ENCODE results near the gene FDPS. TPM values are rescaled to one million over a fixed set of nuclear protein-coding genes. Genes with fewer than 3 reads are reported as not detected.

Gene FDPS
- 100 to 1,000 TPM in 1 of 5 donors, 10 to 100 TPM in 4; 66.7 to 100 (median 93.0) TPM for total RNA-seq
- total RNA-seq (2013) = 81.6 TPM
- 32.0 to 185 (median 56.0) reads per million in 29 experiments for total RNA-seq

GRCh38 chr1:155308493-155309422 is at the start of gene FDPS:
Gene FDPS (plus strand): TSS chr1:155308866. CDS start chr1:155309790, 924 bp downstream.
- Mint-ChIP-seq H3K27me3 (no peaks in the 10 kb centered on the region), H3K27ac (peak within 1 kb of the TSS; percentile 92 to 93), H3K36me3 (peaks cover 17% of the 10 kb centered on the region), H3K4me3 (peak within 1 kb of the TSS; percentile 90 to 95 (median 92)), H3K4me1 (peaks cover 30 to 32% (median 31%) of the 10 kb centered on the region in 3 donors), H3K9me3 (no peaks in the 10 kb centered on the region)
- Histone ChIP-seq H3K4me3 (ENCODE audit: control insufficient read depth in 1 of 2, extremely low read depth in 1 of 2, low read length in 1 of 2) (peak within 1 kb of the TSS; percentile 89), H3K4me1 (ENCODE audit: control insufficient read depth in 1 of 2, extremely low read depth in 1 of 2, insufficient read depth in 2 of 2, low read length in 2 of 2) (peaks cover 5 to 30% of the 10 kb centered on the region in 2 experiments), H3K36me3 (ENCODE audit: control insufficient read depth in 2 of 2, extremely low read depth in 1 of 2, insufficient read depth in 1 of 2, low read length in 1 of 2) (peaks cover 0 to 15% of the 10 kb centered on the region in 2 donors), H3K9me3 (no peaks in the 10 kb centered on the region), H3K27me3 (replicated peaks in 1 of 2; ENCODE audit: control insufficient read depth in 2 of 2, extremely low read depth in 1 of 2, insufficient read depth in 2 of 2, low read length in 1 of 2) (no peaks in the 10 kb centered on the region), H3K27ac (ENCODE audit: low read length) (peak within 1 kb of the TSS; percentile 98)
- ChIA-PET POLR2A (interaction anchor here (0.5 to 1.4 kb wide), 6 partner anchors 15 to 1054 kb away, joined by 3 to 10 read pairs (median 5); partner anchors contain the start of gene CLK2 (in 1 of the 2)), CTCF (interaction anchor here in 1 of 2 donors (0.6 to 1.3 kb wide), 6 partner anchors 15 to 181 kb away, joined by 3 to 7 read pairs (median 4); partner anchors contain the start of gene CLK2)
- WGBS (ENCODE audit: insufficient coverage) = under 1% methylated on average over 41 of the region's 51 CpGs
- DNase-seq = peak; percentile 87 to 99 (median 97)
- peak; percentile 98 to 100 (median 99) for ATAC-seq (replicated peaks in 1 of 4)

- Mint-ChIP-seq H3K4me1 (peaks cover 50 to 56% (median 51%) of the 10 kb centered on the region in 3 donors), H3K36me3 (peaks cover 36% of the 10 kb centered on the region), H3K9me3 (no peaks in the 10 kb centered on the region), H3K27me3 (no peaks in the 10 kb centered on the region), H3K4me3 (peak overlapping the region; percentile 98 to 100 (median 99)), H3K27ac (peak overlapping the region; percentile 63 to 98)
- H3K9me3 ChIP-seq = no peaks in the 10 kb centered on the region
- no peak overlapping the region for H3K4me3 ChIP-seq (ENCODE audit: control insufficient read depth in 1 of 2, extremely low read depth in 1 of 2, low read length in 1 of 2)
- ChIA-PET CTCF (interaction anchor here (1.8 to 3.4 kb wide), 2 partner anchors 10 kb away, joined by 10 to 22 read pairs; no protein-coding TSS in a partner anchor), POLR2A (interaction anchor here in 1 of 2 donors (0.7 kb wide), 1 partner anchor 430 kb away, joined by 5 read pairs; no protein-coding TSS in a partner anchor)
- no peak for DNase-seq
- 97% methylated on average over 3 of the region's 5 CpGs for WGBS (ENCODE audit: insufficient coverage)
- no peak for ATAC-seq (replicated peaks in 1 of 4)
- H3K4me1 ChIP-seq (ENCODE audit: control insufficient read depth in 1 of 2, extremely low read depth in 1 of 2, insufficient read depth in 2 of 2, low read length in 2 of 2) = peaks cover 12 to 39% of the 10 kb centered on the region in 2 experiments
- peaks cover 0 to 50% of the 10 kb centered on the region in 2 donors for H3K36me3 ChIP-seq (ENCODE audit: control insufficient read depth in 2 of 2, extremely low read depth in 1 of 2, insufficient read depth in 1 of 2, low read length in 1 of 2)
- H3K27me3 ChIP-seq (replicated peaks in 1 of 2; ENCODE audit: control insufficient read depth in 2 of 2, extremely low read depth in 1 of 2, insufficient read depth in 2 of 2, low read length in 1 of 2) = no peaks in the 10 kb centered on the region
- no peak overlapping the region for H3K27ac ChIP-seq (ENCODE audit: low read length)
Measured at GRCh38 chr1:155260276-155260675, 48.4 kb upstream of the FDPS start.

- 0% methylated on average over 9 of the region's 9 CpGs for WGBS (ENCODE audit: insufficient coverage)
- Histone ChIP-seq H3K4me3 (ENCODE audit: control insufficient read depth in 1 of 2, extremely low read depth in 1 of 2, low read length in 1 of 2) (peak overlapping the region; percentile 98 to 99), H3K27ac (ENCODE audit: low read length) (peak overlapping the region; percentile 70), H3K9me3 (no peaks in the 10 kb centered on the region), H3K36me3 (ENCODE audit: control insufficient read depth in 2 of 2, extremely low read depth in 1 of 2, insufficient read depth in 1 of 2, low read length in 1 of 2) (peaks cover 0 to 60% of the 10 kb centered on the region in 2 donors), H3K4me1 (ENCODE audit: control insufficient read depth in 1 of 2, extremely low read depth in 1 of 2, insufficient read depth in 2 of 2, low read length in 2 of 2) (peaks cover 12 to 30% of the 10 kb centered on the region in 2 experiments), H3K27me3 (replicated peaks in 1 of 2; ENCODE audit: control insufficient read depth in 2 of 2, extremely low read depth in 1 of 2, insufficient read depth in 2 of 2, low read length in 1 of 2) (no peaks in the 10 kb centered on the region)
- peak overlapping the region; percentile 98 to 100 (median 99) for H3K4me3 Mint-ChIP-seq
- H3K27me3 Mint-ChIP-seq = no peaks in the 10 kb centered on the region
- H3K4me1 Mint-ChIP-seq = peaks cover 39 to 45% (median 39%) of the 10 kb centered on the region in 3 donors
- H3K36me3 Mint-ChIP-seq = peaks cover 43% of the 10 kb centered on the region
- peak overlapping the region; percentile 96 to 98 for H3K27ac Mint-ChIP-seq
- ChIA-PET POLR2A (interaction anchor here in 1 of 2 donors (0.8 kb wide), 1 partner anchor 47 kb away, joined by 3 read pairs; the partner anchor contains the start of gene FDPS), CTCF (interaction anchor here (0.6 to 3.4 kb wide), 4 partner anchors 11 to 62 kb away, joined by 4 to 22 read pairs (median 8); partner anchors contain the start of gene FDPS (in 1 of the 2))
- DNase-seq (peak in 2 of 35 experiments; percentile 25 to 51), ATAC-seq (replicated peaks in 1 of 4) (peak; percentile 4 to 12 (median 6))
- H3K9me3 Mint-ChIP-seq = no peaks in the 10 kb centered on the region
Measured at GRCh38 chr1:155261493-155261851, 47.2 kb upstream of the FDPS start.

- Mint-ChIP-seq H3K27me3 (no peaks in the 10 kb centered on the region), H3K27ac (peak within 1 kb of the TSS; percentile 96 to 98), H3K9me3 (no peaks in the 10 kb centered on the region), H3K36me3 (peaks cover 43% of the 10 kb centered on the region), H3K4me1 (peaks cover 33 to 40% (median 38%) of the 10 kb centered on the region in 3 donors), H3K4me3 (peak within 1 kb of the TSS; percentile 98 to 100 (median 99))
- WGBS (ENCODE audit: insufficient coverage) = under 1% methylated on average over 43 of the region's 47 CpGs
- peak within 1 kb of the TSS; percentile 70 for H3K27ac ChIP-seq (ENCODE audit: low read length)
- DNase-seq (peak; percentile 61 to 93 (median 78)), ATAC-seq (replicated peaks in 1 of 4) (peak; percentile 96 to 99 (median 98))
- CTCF ChIA-PET = interaction anchor here (0.6 to 3.4 kb wide), 5 partner anchors 11 to 61 kb away, joined by 3 to 22 read pairs (median 5); partner anchors contain the start of gene FDPS (in 1 of the 2)
- no peaks in the 10 kb centered on the region for H3K9me3 ChIP-seq
- H3K36me3 ChIP-seq (ENCODE audit: control insufficient read depth in 2 of 2, extremely low read depth in 1 of 2, insufficient read depth in 1 of 2, low read length in 1 of 2) = peaks cover 0 to 62% of the 10 kb centered on the region in 2 donors
- H3K27me3 ChIP-seq (replicated peaks in 1 of 2; ENCODE audit: control insufficient read depth in 2 of 2, extremely low read depth in 1 of 2, insufficient read depth in 2 of 2, low read length in 1 of 2) = no peaks in the 10 kb centered on the region
- peaks cover 12 to 30% of the 10 kb centered on the region in 2 experiments for H3K4me1 ChIP-seq (ENCODE audit: control insufficient read depth in 1 of 2, extremely low read depth in 1 of 2, insufficient read depth in 2 of 2, low read length in 2 of 2)
- H3K4me3 ChIP-seq (ENCODE audit: control insufficient read depth in 1 of 2, extremely low read depth in 1 of 2, low read length in 1 of 2) = peak within 1 kb of the TSS; percentile 98 to 99
- POLR2A ChIA-PET = interaction anchor here in 1 of 2 donors (0.7 to 0.8 kb wide), 2 partner anchors 46 to 307 kb away, joined by 3 read pairs; partner anchors contain the start of gene FDPS
Measured at GRCh38 chr1:155261852-155262673, 46.6 kb upstream of the FDPS start, which contains the start of gene SCAMP3. Gene SCAMP3 (minus strand): TSS chr1:155262360. CDS start chr1:155262151, 209 bp downstream.

GRCh38 chr1:155263067-155263466 is 45.6 kb upstream of the FDPS start:
- Mint-ChIP-seq H3K4me1 (peaks cover 29 to 39% (median 35%) of the 10 kb centered on the region in 3 donors), H3K9me3 (no peaks in the 10 kb centered on the region), H3K36me3 (peaks cover 46% of the 10 kb centered on the region), H3K4me3 (peak overlapping the region; percentile 3 to 100 (median 41)), H3K27me3 (no peaks in the 10 kb centered on the region), H3K27ac (peak overlapping the region; percentile 96 to 98)
- Histone ChIP-seq H3K36me3 (ENCODE audit: control insufficient read depth in 2 of 2, extremely low read depth in 1 of 2, insufficient read depth in 1 of 2, low read length in 1 of 2) (peaks cover 0 to 65% of the 10 kb centered on the region in 2 donors), H3K4me1 (ENCODE audit: control insufficient read depth in 1 of 2, extremely low read depth in 1 of 2, insufficient read depth in 2 of 2, low read length in 2 of 2) (peaks cover 12 to 30% of the 10 kb centered on the region in 2 experiments), H3K9me3 (no peaks in the 10 kb centered on the region), H3K4me3 (ENCODE audit: control insufficient read depth in 1 of 2, extremely low read depth in 1 of 2, low read length in 1 of 2) (no peak overlapping the region), H3K27ac (ENCODE audit: low read length) (no peak overlapping the region), H3K27me3 (replicated peaks in 1 of 2; ENCODE audit: control insufficient read depth in 2 of 2, extremely low read depth in 1 of 2, insufficient read depth in 2 of 2, low read length in 1 of 2) (no peaks in the 10 kb centered on the region)
- WGBS (ENCODE audit: insufficient coverage) = 92% methylated on average over 10 of the region's 11 CpGs
- no peak for DNase-seq
- ChIA-PET POLR2A (no interaction called here), CTCF (interaction anchor here (0.6 to 1.0 kb wide), 5 partner anchors 10 to 95 kb away, joined by 3 to 4 read pairs (median 3); partner anchors contain the start of gene CLK2 (in 1 of the 2))
- ATAC-seq (replicated peaks in 1 of 4) = no peak

Measured in T-cell (primary cell).